RWPE1 (cell line): ENCODE data around the gene TEAD3.
A peak's percentile ranks its signal among the peaks of the same experiment; 100 is the strongest.
"Not testable (repeated sequence)": the region's sequence is repeated elsewhere in the genome, so short reads cannot be mapped to it uniquely, and the experiment has no call there.

Experiments
- CTCF ChIA-PET: fragments of 350-600 bp; sonication (Branson Sonifier 250); formaldehyde crosslinking; extraction: SDS; loops from one replicate; lab custom pipeline; 2021; lab: Yijun Ruan, JAX
- POLR2A ChIA-PET: fragments of 400-600 bp; formaldehyde crosslinking; extraction: SDS; loops from one replicate; lab custom pipeline; 2020; ENCODE audit warnings: antibody characterized with exemption; ENCODE audit not compliant: low non-redundant PET; lab: Yijun Ruan, JAX
- DNase-seq: peaks from one replicate; pipeline ENCODE4 v3.0.0; 2012; ENCODE audit warnings: low spot score
- H3K27ac ChIP-seq: fragments of 450-650 bp; 2 replicates; pipeline ENCODE4 v1.5.1; 2017
- CTCF ChIP-seq: fragments of 450-650 bp; conservative IDR thresholded peaks from 2 replicates; pipeline ENCODE4 v1.5.1; 2017; ENCODE audit warnings: low read depth, mild to moderate bottlenecking

Gene TEAD3

GRCh38 chr6:35496841-35497570 lies at the start of gene TEAD3:
Gene TEAD3 (minus strand): TSS chr6:35497079.
- POLR2A ChIA-PET, result interaction anchor here (0.5 to 1.7 kb wide), 6 partner anchors 10 to 26 kb away, joined by 3 to 11 read pairs (median 5); no protein-coding TSS in a partner anchor

GRCh38 chr6:35544769-35545361 lies 48.0 kb upstream of the TEAD3 start:
- ChIA-PET POLR2A (no interaction called here), CTCF (no interaction called here)
- peak overlapping the region; percentile 53 for H3K27ac ChIP-seq
- TF ChIP-seq CTCF, result no peak
- DNase-seq, result peak; percentile 57

More at GRCh38 chr6:35496841-35497570, at the start of gene TEAD3:
- DNase-seq, result peak; percentile 92
- CTCF ChIA-PET, result interaction anchor here (0.6 to 1.7 kb wide), 6 partner anchors 10 to 29 kb away, joined by 3 to 6 read pairs (median 4); no protein-coding TSS in a partner anchor
- no peak; the same call in 1 of the 2 replicates for TF ChIP-seq CTCF
- H3K27ac ChIP-seq, result peak within 1 kb of the TSS; percentile 99

GRCh38 chr6:35543459-35544193 lies 46.7 kb upstream of the TEAD3 start:
- POLR2A ChIA-PET, result no interaction called here
- CTCF ChIA-PET, result interaction anchor here (0.6 kb wide), 1 partner anchor 193 kb away, joined by 3 read pairs; no protein-coding TSS in a partner anchor
- no peak for DNase-seq
- TF ChIP-seq CTCF, result no peak
- no peak overlapping the region for H3K27ac ChIP-seq

- ChIA-PET CTCF (interaction anchor here (0.5 kb wide), 1 partner anchor 61 kb away, joined by 3 read pairs; no protein-coding TSS in a partner anchor), POLR2A (no interaction called here)
- TF ChIP-seq CTCF, result no peak
- H3K27ac ChIP-seq, result no peak overlapping the region
- no peak for DNase-seq
Measured at GRCh38 chr6:35541836-35542235, 45.0 kb upstream of the TEAD3 start.

GRCh38 chr6:35539223-35539622 lies 42.3 kb upstream of the TEAD3 start:
- TF ChIP-seq CTCF, result no peak
- DNase-seq, result no peak
- H3K27ac ChIP-seq, result no peak overlapping the region
- ChIA-PET CTCF (no interaction called here), POLR2A (no interaction called here)

GRCh38 chr6:35535847-35536246 lies 39.0 kb upstream of the TEAD3 start:
- H3K27ac ChIP-seq, DNase-seq, POLR2A ChIA-PET: not testable (repeated sequence)
- CTCF ChIA-PET, result interaction anchor here (1.5 kb wide), 1 partner anchor 17 kb away, joined by 3 read pairs; no protein-coding TSS in a partner anchor
